ENCODE data around the gene AKAP13.
"Not testable (repeated sequence)": the region's sequence is repeated elsewhere in the genome, so short reads cannot be mapped to it uniquely, and the experiment has no call there.

The AKAP13 gene

DNA sequence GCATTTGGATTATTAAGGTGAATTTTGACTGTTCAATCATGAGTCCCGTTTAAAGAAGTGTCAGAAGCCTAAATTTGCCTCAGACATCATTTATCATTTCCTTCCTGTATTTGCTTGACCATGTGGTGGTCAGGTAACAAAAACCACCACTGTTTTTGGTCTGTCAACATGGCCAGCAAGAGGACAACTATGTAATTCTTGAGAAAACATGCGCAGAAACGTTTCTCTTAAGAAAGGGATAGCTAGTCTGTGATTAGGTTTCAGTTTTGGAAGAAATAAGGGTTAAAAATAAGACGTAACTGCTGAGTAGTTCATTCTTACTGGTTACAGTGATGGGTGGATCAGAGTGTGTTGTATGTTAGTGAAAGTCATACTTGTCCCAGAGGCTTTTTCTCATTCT is 204.5 kb downstream of the AKAP13 start:
- DNase-seq (ENCODE audit: insufficient read length, low spot score): no peak
- TF ChIP-seq, protein P1, sequence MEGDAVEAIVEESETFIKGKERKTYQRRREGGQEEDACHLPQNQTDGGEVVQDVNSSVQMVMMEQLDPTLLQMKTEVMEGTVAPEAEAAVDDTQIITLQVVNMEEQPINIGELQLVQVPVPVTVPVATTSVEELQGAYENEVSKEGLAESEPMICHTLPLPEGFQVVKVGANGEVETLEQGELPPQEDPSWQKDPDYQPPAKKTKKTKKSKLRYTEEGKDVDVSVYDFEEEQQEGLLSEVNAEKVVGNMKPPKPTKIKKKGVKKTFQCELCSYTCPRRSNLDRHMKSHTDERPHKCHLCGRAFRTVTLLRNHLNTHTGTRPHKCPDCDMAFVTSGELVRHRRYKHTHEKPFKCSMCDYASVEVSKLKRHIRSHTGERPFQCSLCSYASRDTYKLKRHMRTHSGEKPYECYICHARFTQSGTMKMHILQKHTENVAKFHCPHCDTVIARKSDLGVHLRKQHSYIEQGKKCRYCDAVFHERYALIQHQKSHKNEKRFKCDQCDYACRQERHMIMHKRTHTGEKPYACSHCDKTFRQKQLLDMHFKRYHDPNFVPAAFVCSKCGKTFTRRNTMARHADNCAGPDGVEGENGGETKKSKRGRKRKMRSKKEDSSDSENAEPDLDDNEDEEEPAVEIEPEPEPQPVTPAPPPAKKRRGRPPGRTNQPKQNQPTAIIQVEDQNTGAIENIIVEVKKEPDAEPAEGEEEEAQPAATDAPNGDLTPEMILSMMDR (IDR thresholded peaks at IDR 0.05; ENCODE audit: insufficient read depth, missing control alignments): no peak
- FAIRE-seq: no peak

DNA sequence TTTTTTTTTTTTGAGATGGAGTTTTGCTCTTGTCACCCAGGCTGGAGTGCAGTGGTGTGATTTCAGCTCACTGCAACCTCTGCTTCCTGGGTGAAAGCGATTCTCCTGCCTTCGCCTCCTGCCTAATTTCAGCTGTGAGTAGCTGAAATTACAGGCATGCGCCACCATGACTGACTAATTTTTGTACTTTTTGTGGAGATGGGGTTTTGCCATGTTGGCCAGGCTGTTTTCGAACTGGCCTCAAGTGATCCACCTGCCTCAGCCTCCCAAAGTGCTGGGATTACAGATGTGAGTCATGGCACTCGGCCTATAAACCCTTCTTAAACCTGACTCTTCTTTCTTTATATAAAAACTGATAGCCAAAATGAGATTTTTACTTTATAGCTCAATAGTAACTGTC is 205.8 kb downstream of the AKAP13 start:
- DNase-seq (ENCODE audit: insufficient read length, low spot score); FAIRE-seq: not testable (repeated sequence)

DNA sequence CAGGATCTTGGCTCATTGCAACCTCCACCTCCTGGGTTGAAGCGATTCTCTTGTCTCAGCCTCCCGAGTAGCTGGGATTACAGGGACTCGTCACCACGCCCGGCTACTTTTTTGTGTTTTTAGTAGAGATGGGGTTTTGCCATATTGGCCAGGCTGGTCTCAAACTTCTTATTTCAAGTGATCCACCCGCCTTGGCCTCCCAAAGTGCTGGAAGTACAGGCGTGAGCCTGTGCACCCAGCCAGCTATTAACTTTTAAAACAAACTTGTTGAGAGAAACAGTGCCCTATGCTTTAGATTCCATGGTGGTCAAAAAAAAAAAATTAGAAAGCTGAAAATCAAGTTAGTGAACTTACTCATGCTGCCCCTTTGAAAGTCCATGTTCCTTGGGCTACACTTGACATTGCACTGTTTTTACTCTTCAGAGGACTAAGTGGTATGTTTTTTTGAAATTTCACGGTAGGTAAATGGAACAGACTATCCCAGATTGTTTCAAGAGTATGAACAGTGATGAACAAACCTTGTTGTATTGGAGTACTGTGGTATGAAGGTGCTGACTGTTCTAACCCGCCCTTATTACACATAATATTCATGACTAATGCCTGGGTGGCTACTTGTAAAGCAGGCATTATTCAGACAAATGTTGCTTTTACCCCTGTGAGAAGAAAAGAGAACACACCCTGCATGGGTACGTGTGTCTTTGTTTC is 207.5 kb downstream of the AKAP13 start:
- FAIRE-seq (no peak), DNase-seq (ENCODE audit: insufficient read length, low spot score) (no peak)
- TF ChIP-seq, protein P1 (IDR thresholded peaks at IDR 0.05; ENCODE audit: insufficient read depth, missing control alignments): no peak

DNA sequence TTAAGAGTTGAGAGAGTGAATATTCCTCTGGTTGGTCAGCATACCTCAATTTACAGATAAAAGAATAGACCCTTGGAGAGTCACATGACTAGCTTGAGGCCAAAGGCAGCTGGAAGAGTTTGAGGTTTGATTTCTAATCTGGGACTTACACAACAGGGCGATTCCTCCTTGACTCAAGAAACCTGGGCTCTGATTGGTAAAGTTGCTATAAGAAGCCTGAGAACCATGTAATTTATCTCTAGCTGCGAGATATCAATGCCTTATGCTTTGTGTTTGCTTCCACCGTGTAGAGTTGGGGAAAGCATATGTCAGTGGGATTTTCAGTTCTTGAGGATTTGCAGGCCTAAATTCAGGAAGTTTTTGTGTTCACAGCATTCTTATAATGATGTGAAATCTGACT is 208.3 kb downstream of the AKAP13 start:
- TF ChIP-seq, protein P1 (IDR thresholded peaks at IDR 0.05; ENCODE audit: insufficient read depth, missing control alignments): no peak
- FAIRE-seq: no peak
- DNase-seq (ENCODE audit: insufficient read length, low spot score): no peak

DNA sequence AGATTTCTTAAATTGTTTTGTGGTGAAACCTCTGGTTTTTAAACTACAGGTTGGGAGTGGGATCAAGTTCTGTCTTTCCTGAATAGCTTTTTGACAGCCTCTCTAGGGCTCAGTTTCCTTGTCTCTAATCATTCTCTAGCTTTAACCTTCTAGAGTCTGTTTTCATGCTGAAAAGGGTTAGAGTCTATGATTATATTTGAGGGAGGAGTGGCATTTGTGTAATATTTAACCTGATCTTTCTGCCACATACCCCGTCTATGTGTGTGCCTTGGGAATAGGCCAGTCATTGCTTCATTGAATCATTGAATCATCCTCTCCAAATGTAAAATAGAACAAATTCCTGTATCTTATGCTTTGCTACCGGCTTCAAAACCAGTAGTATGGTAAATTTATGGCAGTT is 209.4 kb downstream of the AKAP13 start:
- TF ChIP-seq, protein P1 (IDR thresholded peaks at IDR 0.05; ENCODE audit: insufficient read depth, missing control alignments): no peak
- FAIRE-seq (no peak), DNase-seq (ENCODE audit: insufficient read length, low spot score) (no peak)

DNA sequence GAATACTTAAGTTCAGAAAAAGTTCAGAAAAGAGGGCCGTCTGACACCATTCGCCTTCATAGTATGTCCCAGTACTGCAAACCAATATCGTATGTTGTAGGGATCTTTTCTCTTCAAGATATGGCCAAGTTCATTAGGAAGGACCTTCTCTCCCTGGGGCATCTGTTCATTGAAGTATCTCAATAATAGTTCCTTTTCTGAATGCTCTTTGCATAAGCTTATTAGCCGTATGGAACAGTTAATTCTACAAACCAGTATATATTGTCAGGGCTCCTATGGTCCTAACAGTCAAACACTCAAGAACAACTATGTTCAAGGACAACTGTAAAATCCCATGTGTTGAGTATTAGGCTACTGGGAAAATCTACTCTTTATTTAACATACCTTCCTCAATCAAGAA is 211.2 kb downstream of the AKAP13 start:
- FAIRE-seq (no peak), DNase-seq (ENCODE audit: insufficient read length, low spot score) (no peak)
- TF ChIP-seq, protein P1 (IDR thresholded peaks at IDR 0.05; ENCODE audit: insufficient read depth, missing control alignments): no peak

DNA sequence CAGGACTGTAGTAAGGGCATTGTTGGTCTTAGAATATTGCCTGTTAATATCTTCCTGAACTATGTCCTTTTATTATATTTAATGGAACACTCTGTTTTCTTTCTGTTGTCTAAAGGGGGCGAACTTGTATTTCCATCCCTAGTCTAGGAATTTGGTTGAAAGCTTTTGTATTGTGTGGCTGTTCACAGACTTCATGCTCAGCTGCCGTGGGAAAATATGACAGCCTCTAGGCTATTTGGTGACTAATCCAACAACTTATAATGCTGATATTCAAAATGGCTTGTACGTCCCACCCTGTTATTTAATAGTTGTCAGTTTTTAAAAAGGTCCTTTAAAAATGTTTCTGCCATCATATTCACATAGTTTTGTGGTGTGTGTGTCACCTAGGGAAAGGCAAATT is 211.7 kb downstream of the AKAP13 start:
- no peak for FAIRE-seq

More for the DNA sequence above, 211.7 kb downstream of the AKAP13 start:
- TF ChIP-seq, protein P1 (IDR thresholded peaks at IDR 0.05; ENCODE audit: insufficient read depth, missing control alignments): peak; percentile 12
- no peak for DNase-seq (ENCODE audit: insufficient read length, low spot score)

All from D721Med (cell line).